Hematopoietic multipotent progenitor cell treated with erythropoietin and hydrocortisone succinate and interleukin-3 and kit ligand, for 4 days (in vitro differentiated cells): ENCODE measurements around the gene GPC6.

Experiments
- DNase-seq: peaks from one replicate; pipeline ENCODE4 v3.0.0-alpha.2; 2015

The GPC6 gene

GRCh38 chr13:93876236-93876635 lies 649.6 kb downstream of the GPC6 start:
- no peak for DNase-seq

- no peak for DNase-seq
Measured at GRCh38 chr13:93878675-93879074, 652.1 kb downstream of the GPC6 start.

GRCh38 chr13:93881411-93881810 lies 654.8 kb downstream of the GPC6 start:
- no peak for DNase-seq

DNA sequence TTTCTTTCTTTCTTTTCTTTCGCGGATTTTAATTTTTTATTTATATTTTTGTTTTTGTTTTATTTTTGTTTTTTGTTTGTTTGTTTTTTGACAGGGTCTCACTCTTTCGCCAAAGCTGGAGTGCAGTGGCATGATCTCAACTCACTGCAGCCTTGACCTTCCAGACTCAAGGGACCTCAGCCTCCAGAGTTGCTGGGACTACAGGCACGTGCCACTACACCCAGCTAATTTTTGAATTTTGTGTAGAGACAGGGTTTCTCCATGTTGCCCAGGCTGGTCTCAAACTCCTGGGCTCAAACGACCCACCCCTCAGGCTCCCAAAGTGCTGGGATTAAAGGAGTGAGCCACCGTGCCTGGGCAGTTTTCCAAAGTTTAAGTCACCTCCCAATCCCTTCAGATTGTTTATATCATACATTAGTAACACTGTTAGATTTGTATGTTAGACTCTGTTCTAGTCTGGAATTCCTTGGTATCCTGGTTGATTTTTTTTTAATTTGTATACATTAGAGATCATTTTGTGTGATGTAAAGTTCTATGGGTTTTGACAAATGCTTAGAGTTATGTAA lies 655.6 kb downstream of the GPC6 start:
- no peak for DNase-seq

DNA sequence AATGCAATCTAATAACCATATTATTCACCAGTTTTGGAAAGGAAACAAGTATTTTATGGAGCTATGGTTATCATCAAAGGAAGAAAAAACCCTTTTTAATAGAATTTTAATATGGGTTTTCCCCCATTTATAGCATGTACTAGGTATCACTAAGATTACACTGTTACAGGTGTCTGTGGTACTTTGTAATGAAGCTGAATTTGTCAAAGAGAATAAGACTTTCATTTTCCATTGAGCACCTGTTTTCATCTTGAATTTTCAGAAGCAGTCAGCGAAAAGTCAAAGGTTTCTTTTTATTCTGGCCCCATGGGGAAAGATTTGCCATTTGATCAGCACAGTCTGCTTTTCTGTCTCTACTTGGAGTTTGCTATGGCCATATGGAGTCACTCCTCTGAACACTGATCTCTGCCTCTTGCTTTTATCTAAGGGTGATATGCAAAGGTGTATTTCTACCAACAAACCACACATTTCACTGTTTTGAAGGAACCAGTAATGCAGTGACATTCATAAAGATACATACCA lies 662.9 kb downstream of the GPC6 start:
- no peak for DNase-seq

DNA sequence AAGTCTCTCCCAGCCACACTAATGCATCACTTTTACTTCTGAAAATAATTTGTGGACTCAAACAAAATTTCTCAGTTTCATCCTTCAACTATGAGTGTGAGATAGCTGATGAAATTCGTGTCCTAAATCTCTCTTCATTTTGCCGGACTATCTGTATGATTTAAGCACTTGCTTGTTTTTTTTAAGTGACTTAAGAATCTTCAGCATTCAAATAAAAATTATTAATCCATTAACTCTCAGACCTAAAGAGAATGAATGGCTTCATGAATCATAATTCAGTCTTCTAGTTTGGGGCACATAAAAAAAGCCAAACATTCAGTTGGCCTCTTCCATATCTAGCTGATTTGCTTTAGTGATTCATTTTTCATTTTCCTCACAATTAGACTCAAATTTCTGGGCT lies 673.4 kb downstream of the GPC6 start:
- no peak for DNase-seq

DNA sequence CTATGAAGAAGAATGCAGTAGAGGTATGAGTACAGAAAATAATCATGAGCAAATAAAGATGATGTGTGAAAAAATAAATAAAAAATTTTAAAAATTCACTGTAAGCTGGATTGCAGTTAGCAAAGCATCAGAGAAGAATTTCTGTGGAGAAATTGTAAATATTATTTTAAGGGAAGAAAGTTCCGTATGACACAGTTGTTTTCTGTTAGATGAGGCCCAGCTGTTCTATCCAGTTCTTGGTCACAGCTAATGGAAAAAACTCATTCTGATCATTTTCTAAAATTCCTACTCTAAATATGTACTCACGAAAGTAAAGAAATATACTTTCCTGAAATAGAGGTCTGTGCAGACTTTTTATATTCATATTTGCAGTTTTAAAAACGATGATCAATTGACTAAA lies 674.1 kb downstream of the GPC6 start:
- DNase-seq: no peak

- no peak for DNase-seq
Measured at GRCh38 chr13:93903909-93904308, 677.3 kb downstream of the GPC6 start.

GRCh38 chr13:93915269-93915809 lies 688.7 kb downstream of the GPC6 start:
- no peak for DNase-seq

GRCh38 chr13:93922063-93922855 lies 695.7 kb downstream of the GPC6 start:
- no peak for DNase-seq

DNA sequence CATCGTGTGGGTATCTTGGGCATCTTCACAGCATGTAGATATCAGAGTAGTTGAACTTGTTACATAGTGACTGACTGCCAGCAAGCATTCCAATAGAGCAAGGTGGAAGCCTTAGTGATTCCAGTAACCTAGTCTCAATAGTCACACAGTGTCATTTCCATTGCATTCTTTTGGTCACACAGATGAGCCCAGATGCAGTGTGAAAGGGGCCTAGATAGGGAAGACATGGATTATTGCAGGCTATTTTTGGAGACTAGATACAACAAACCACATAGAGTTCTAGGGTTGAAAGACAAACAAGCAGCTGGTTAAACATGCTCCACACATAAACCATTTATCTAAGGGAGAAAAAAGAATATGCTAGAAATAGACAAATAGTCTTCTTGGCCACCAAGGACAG lies 699.4 kb downstream of the GPC6 start:
- DNase-seq: no peak

DNA sequence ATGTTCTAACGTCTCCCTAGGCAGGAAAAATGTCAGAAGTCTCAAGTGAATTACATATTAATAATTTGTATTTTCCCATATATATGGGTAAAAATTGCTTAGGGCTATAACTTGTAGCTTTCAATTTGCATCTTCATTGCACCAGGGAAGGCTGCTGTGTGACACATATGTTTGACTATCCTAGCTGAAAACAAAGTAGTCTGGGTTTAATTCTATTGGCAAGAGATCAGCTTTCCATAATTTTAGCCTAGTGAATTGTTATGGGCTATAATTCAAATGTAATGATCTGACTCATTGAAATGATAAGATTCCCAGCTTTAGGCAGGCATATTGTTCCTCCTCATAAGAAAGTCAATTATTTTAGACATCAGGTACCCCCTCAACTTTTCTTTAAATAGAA lies 699.8 kb downstream of the GPC6 start:
- DNase-seq: no peak

DNA sequence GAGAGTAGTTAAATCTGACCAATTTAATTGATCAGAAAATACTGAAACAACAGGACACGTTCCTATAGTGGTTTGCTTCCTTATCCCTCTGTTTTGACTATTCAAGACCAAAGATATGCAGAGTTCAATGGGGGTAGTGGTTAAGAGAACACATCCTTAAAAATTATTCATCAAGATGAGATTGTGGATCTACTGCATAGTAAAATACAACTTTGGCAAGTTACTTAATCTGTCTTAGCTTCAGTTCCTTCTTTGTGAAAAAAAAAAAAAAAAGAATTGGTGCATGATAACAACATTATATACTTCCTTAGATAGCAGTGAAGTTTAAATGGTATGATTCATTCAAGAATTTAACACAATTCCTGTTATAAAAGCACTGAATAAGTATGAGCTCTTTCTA lies 700.8 kb downstream of the GPC6 start:
- DNase-seq: no peak

- DNase-seq: no peak
Measured at GRCh38 chr13:93932901-93933300, 706.3 kb downstream of the GPC6 start.

- no peak for DNase-seq
Measured at GRCh38 chr13:93936901-93937300, 710.3 kb downstream of the GPC6 start.

GRCh38 chr13:93941444-93941843 lies 714.8 kb downstream of the GPC6 start:
- DNase-seq: no peak

DNA sequence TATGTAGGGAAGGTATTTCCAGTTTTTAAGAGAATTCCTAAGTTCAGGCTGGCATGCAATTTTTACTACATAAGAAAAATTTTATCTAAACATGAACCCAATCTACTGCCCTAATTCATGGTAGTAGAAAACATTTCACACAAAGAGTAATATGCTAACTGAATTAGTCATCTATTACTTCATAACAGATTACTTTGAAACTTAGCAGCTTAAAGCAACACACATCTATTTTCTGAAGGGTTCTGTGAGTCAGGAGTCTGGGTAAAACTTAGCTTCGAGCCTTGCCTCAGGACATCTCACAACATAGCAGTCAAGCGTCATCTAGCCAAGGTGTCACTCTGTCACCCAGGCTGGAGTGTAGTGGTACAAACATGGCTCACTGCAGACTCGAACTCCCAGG lies 715.4 kb downstream of the GPC6 start:
- DNase-seq: no peak

GRCh38 chr13:93945621-93946020 lies 719.0 kb downstream of the GPC6 start:
- no peak for DNase-seq

GRCh38 chr13:93946994-93947393 lies 720.4 kb downstream of the GPC6 start:
- no peak for DNase-seq

GRCh38 chr13:93947651-93948050 lies 721.0 kb downstream of the GPC6 start:
- DNase-seq: no peak

DNA sequence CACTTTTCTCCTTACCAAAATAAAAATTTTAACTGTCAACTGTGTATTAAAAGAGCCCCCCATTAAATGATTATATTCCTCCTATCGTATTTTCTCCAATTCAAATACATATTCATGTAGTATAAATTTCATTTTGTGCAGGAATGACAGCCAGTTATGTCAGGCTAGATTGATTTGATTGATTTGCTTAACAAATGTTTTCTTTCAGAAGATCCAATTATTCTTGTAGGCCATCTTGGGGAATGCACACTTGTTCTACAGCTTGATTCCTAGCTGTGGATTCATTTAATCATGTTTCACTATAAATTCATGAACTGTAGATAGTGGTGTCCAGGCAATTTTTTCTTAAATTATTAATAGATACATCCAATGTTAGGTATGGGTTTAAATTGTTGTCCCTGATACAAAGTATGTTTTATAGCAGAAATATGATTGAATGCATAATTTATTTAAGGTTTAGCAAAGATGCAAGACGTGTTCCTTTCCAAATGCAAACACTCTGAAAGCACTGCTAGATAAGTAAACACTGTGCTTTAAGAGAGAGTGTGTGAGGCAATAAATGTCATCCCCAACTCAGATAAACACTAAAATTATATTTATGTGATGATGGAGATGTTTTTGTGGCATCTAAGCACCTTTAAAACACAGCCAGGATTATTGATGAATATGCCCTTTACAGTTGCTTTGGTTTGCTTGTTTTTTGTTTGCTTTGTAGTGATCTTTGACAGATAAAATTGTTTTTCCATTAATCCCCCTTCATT lies 721.7 kb downstream of the GPC6 start:
- no peak for DNase-seq

DNA sequence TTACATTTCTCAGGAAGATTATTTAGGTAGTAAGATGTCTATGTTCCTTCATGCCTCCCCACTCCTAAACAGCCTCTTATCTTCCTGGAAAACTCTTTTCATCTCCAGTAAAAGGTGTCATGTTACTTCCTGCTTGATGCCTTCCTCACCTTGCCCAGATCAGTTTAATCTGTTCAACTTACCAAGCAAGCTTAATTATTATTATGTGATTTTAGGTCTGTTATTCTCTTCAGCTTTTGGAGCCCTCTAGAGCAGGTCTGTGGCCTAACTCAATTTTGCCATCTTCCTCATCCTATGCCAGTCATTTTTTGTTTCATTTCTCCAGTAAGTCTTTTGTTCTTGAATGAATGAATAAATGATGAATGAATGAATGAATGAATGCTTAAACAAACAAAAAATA lies 724.5 kb downstream of the GPC6 start:
- DNase-seq: peak; percentile 4

DNA sequence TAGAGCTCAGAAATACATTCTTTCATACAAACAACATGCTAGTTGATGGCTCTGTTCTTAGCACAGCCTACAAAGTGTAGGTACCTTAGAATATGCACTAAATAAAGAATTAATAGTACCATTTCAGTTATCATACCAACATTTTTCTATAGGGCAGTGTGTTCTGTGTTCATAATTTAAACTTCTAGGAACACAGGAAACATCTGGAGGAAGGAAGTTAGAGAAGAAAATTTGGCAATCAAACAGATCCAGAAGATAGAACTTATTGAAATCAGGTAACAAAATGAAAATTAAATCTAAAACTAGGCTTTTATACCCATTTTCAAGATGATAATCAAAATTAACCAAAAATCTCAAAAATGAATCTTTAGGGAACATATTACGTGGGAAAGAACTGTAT lies 725.3 kb downstream of the GPC6 start:
- DNase-seq: peak; percentile 22

GRCh38 chr13:93953841-93954240 lies 727.2 kb downstream of the GPC6 start:
- no peak for DNase-seq
